ACC112 (cell line): Measurements from ENCODE around the gene TRIM37.

Source experiments
- H2AFZ ChIP-seq: fragments of 200-600 bp; sonication (generic); one replicate; pipeline ENCODE4 v1.6.0; 2017; ENCODE audit warnings: antibody characterized with exemption, low read length; ENCODE audit not compliant: unreplicated experiment
- H3K27ac ChIP-seq: fragments of 200-600 bp; sonication (generic); 2 replicates; pipeline ENCODE4 v1.5.1; 2014; ENCODE audit warnings: low read depth, mild to moderate bottlenecking, antibody characterized with exemption, low read length, moderate library complexity
- H3K27me3 ChIP-seq: fragments of 200-600 bp; sonication (generic); 2 replicates; pipeline ENCODE4 v1.6.1; 2014; ENCODE audit warnings: mild to moderate bottlenecking, antibody characterized with exemption, low read length, moderate library complexity, mixed read lengths; ENCODE audit not compliant: insufficient read depth
- H3K36me3 ChIP-seq: fragments of 200-600 bp; sonication (generic); 2 replicates; pipeline ENCODE4 v1.6.1; 2016; ENCODE audit warnings: mild to moderate bottlenecking, antibody characterized with exemption, low read length, moderate library complexity, mixed read lengths; ENCODE audit not compliant: insufficient read depth
- H3K4me1 ChIP-seq: fragments of 200-600 bp; sonication (generic); one replicate; pipeline ENCODE4 v1.6.1; 2016; ENCODE audit warnings: low read length, mixed read lengths; ENCODE audit not compliant: insufficient read depth, unreplicated experiment, control insufficient read depth
- H3K4me3 ChIP-seq: fragments of 200-600 bp; sonication (generic); 2 replicates; pipeline ENCODE4 v1.5.1; 2014; ENCODE audit warnings: mild to moderate bottlenecking, low read depth, low read length
- H3K79me2 ChIP-seq: fragments of 200-600 bp; sonication (generic); one replicate; pipeline ENCODE4 v1.6.0; 2016; ENCODE audit warnings: low read length; ENCODE audit not compliant: control insufficient read depth, unreplicated experiment, insufficient read depth

TRIM37 gene, protein sequence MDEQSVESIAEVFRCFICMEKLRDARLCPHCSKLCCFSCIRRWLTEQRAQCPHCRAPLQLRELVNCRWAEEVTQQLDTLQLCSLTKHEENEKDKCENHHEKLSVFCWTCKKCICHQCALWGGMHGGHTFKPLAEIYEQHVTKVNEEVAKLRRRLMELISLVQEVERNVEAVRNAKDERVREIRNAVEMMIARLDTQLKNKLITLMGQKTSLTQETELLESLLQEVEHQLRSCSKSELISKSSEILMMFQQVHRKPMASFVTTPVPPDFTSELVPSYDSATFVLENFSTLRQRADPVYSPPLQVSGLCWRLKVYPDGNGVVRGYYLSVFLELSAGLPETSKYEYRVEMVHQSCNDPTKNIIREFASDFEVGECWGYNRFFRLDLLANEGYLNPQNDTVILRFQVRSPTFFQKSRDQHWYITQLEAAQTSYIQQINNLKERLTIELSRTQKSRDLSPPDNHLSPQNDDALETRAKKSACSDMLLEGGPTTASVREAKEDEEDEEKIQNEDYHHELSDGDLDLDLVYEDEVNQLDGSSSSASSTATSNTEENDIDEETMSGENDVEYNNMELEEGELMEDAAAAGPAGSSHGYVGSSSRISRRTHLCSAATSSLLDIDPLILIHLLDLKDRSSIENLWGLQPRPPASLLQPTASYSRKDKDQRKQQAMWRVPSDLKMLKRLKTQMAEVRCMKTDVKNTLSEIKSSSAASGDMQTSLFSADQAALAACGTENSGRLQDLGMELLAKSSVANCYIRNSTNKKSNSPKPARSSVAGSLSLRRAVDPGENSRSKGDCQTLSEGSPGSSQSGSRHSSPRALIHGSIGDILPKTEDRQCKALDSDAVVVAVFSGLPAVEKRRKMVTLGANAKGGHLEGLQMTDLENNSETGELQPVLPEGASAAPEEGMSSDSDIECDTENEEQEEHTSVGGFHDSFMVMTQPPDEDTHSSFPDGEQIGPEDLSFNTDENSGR

DNA sequence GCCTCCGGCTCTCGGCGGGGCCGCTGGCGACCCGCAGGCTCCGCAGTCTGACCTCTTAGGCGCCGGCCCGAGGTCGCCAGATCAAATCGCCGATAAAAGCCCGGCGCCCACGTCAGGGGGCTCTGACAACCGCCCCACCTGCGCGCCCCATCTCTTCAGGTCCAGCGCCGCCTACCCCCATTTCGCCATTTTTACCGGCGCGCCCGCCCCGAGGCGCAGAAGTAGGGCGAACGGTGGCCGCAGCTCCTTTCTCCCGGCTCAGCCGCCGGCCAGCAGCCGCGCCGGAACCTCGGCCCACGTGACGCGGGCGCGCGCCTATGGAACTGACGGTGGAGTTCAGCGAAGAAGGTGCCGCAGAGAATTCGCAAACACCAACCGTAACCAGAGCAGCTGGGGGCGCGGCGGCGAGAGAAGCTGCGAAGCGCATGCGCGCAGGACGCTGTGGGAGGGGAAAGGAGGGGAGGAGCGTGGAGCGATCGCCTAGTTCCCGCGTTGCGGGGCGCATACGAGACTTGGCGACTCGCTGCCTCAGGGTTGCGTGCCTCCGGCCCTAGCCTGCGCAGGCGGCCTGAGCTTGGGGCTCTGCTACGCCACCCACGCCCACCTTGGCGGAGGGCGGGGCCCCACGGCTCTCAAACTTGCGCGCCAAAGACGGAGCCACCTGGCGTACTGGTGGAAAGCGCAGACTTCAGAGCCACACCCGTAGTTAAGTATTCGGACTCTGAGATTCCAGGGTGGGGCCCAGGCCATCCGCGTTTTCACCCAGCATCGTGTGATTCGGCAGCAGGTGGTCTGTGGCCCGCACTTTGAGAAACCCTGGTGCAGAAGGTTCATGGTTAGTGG is at the start of gene TRIM37:
Gene TRIM37 (minus strand): TSS at position 418 of the 843 bp plus-strand sequence. CDS start 419 bp downstream, outside the sequence.
- Histone ChIP-seq H3K27me3 (no peaks in the 10 kb centered on the region), H3K79me2 (peaks cover 45% of the 10 kb centered on the region), H2AFZ (peak within 1 kb of the TSS; percentile 69), H3K36me3 (no peaks in the 10 kb centered on the region), H3K27ac (peak within 1 kb of the TSS; percentile 84), H3K4me1 (peaks cover 14% of the 10 kb centered on the region), H3K4me3 (peak within 1 kb of the TSS; percentile 90)

DNA sequence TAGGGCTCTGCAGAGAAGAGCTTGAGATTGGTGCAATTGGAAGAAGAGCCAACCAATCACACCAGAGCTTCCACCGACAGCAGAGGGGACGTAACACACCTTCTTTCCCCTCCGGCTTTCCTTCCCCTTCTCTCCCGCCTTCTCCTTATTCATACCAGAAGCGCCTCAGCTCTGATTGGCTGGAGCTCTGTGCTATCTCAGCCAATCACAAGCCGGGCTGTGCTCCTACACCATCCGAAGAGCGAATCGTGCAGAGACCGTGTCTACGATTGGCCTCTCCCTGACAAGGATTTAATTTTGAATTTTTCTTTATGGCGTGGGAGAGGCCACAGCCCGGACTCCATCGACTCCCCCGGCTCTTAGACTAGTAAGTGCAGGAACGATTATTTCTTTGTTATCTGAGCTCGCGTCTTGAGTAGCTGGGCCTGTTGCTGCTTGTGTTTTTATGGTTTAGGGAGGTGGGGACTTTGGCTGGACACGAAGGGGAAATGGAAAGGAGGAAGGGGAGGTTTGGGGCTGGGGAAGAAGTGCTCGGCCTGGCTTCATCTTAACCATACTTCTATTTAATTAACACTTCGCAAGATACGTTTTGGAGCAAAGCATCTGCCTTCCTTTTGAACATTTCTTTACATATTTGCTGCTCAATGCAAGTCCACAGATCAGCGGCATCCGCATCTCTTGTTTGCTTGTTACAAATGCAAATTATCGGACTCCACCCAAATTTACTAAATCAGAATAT is 48.9 kb upstream of the TRIM37 start, which contains the start of gene PRR11:
Gene PRR11 (plus strand): TSS at position 308 of the 739 bp plus-strand sequence. CDS start 14,007 bp downstream, outside the sequence.
- H3K36me3 ChIP-seq = no peaks in the 10 kb centered on the region
- no peaks in the 10 kb centered on the region for H3K27me3 ChIP-seq
- H3K79me2 ChIP-seq = peaks cover 89% of the 10 kb centered on the region
- peak within 1 kb of the TSS; percentile 88 for H3K27ac ChIP-seq
- H3K4me1 ChIP-seq = peaks cover 49% of the 10 kb centered on the region
- peak within 1 kb of the TSS; percentile 85 for H3K4me3 ChIP-seq
- H2AFZ ChIP-seq = peak within 1 kb of the TSS; percentile 74

DNA sequence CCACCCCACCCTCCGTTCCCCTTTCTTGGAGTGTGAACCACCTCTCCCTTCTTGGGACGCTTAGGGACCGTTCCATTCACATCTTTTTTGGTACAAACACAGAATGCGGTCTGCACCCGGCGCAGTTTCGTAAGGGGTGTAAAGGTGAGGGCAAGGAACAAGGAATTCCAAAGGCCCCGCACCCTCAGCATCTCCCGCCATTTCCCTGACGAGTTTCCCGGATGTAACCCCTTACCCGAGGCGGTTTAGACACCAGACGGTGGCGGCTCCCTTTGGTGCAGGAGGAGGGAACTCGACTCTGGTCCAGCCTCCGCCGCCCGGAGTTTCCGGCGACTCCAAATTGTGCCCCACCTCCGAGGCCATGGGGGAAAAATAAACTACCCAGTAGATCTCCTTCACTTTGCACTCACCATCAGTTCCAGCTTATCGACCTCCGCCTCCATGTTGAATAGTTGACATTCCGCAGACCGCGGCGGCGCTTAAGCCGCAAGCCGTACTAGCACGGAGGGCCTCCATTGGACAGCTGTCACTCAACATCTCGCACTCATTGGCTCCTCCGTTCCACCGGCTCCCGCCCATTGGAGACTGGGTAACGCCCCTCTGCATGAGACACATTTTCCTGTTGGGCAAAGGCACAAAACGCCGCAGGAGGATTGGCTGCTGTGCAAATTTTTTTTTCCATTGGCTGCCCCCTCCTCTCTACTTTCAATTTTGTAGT is 48.2 kb upstream of the TRIM37 start, which contains the start of gene SKA2:
Gene SKA2 (minus strand): TSS at position 466 of the 718 bp plus-strand sequence. CDS start 23 bp downstream, at position 443.
- peaks cover 88% of the 10 kb centered on the region for H3K79me2 ChIP-seq
- peaks cover 49% of the 10 kb centered on the region for H3K4me1 ChIP-seq
- no peaks in the 10 kb centered on the region for H3K27me3 ChIP-seq
- H2AFZ ChIP-seq = peak within 1 kb of the TSS; percentile 74
- H3K27ac ChIP-seq = peak within 1 kb of the TSS; percentile 88
- H3K36me3 ChIP-seq = no peaks in the 10 kb centered on the region
- H3K4me3 ChIP-seq = peak within 1 kb of the TSS; percentile 85

- H3K79me2 ChIP-seq = peaks cover 88% of the 10 kb centered on the region
- peaks cover 45% of the 10 kb centered on the region for H3K4me1 ChIP-seq
- no peaks in the 10 kb centered on the region for H3K27me3 ChIP-seq
- H3K36me3 ChIP-seq = no peaks in the 10 kb centered on the region
- peak overlapping the region; percentile 85 for H3K4me3 ChIP-seq
- H3K27ac ChIP-seq = peak overlapping the region; percentile 88
- H2AFZ ChIP-seq = peak overlapping the region; percentile 74
Measured at GRCh38 chr17:59154292-59154720, 47.6 kb upstream of the TRIM37 start.

- Histone ChIP-seq H3K79me2 (peaks cover 88% of the 10 kb centered on the region), H3K27ac (peak overlapping the region; percentile 88), H3K4me1 (peaks cover 35% of the 10 kb centered on the region), H2AFZ (no peak overlapping the region), H3K27me3 (no peaks in the 10 kb centered on the region), H3K36me3 (no peaks in the 10 kb centered on the region), H3K4me3 (peak overlapping the region; percentile 85)
Measured at GRCh38 chr17:59152925-59153324, 46.2 kb upstream of the TRIM37 start.

GRCh38 chr17:59151591-59151990 is 44.9 kb upstream of the TRIM37 start:
- Histone ChIP-seq H3K27ac (peak overlapping the region; percentile 88; the same call in 1 of the 2 replicates), H3K4me3 (peak overlapping the region; percentile 85), H3K36me3 (no peaks in the 10 kb centered on the region), H3K27me3 (no peaks in the 10 kb centered on the region), H3K79me2 (peaks cover 87% of the 10 kb centered on the region), H2AFZ (no peak overlapping the region), H3K4me1 (peaks cover 26% of the 10 kb centered on the region)

GRCh38 chr17:59151006-59151405 is 44.3 kb upstream of the TRIM37 start:
- Histone ChIP-seq H3K4me1 (peaks cover 26% of the 10 kb centered on the region), H3K79me2 (peaks cover 85% of the 10 kb centered on the region), H3K4me3 (peak overlapping the region; percentile 85; the same call in 1 of the 2 replicates), H3K27ac (no peak overlapping the region), H3K27me3 (no peaks in the 10 kb centered on the region), H2AFZ (no peak overlapping the region), H3K36me3 (no peaks in the 10 kb centered on the region)

- Histone ChIP-seq H3K27me3 (no peaks in the 10 kb centered on the region), H3K27ac (peak overlapping the region; percentile 12; the same call in 1 of the 2 replicates), H2AFZ (no peak overlapping the region), H3K79me2 (peaks cover 92% of the 10 kb centered on the region), H3K4me1 (peaks cover 26% of the 10 kb centered on the region), H3K4me3 (no peak overlapping the region), H3K36me3 (no peaks in the 10 kb centered on the region)
Measured at GRCh38 chr17:59149841-59150511, 43.3 kb upstream of the TRIM37 start.
